Subcutaneous adipose tissue (tissue), 4 donors: ENCODE measurements around the gene DHRSX. TPM values are rescaled to one million over a fixed set of nuclear protein-coding genes. Genes with fewer than 3 reads are reported as not detected.

Source experiments
- CTCF ChIP-seq: fragments of 450-650 bp; IDR thresholded peaks from one replicate; pipeline ENCODE4 v1.5.1; 2016; ENCODE audit warnings: low read depth, mild to moderate bottlenecking, control low read depth, antibody characterized with exemption, moderate library complexity
- total RNA-seq, 4 donors: library from RNA; depleted of rRNA; stranded (reverse); fragments of >200 nt; gene quantifications; one replicate each; pipeline ENCODE4 v1.1.0, GENCODE V29; 2016

The DHRSX gene
- total RNA-seq, 4 donors from 2014 or later, result 17.0 to 34.2 (median 24.5) TPM

- no peak for TF ChIP-seq CTCF
Observed at GRCh38 chrX:2192584-2193272, 308.0 kb downstream of the DHRSX start.

DNA sequence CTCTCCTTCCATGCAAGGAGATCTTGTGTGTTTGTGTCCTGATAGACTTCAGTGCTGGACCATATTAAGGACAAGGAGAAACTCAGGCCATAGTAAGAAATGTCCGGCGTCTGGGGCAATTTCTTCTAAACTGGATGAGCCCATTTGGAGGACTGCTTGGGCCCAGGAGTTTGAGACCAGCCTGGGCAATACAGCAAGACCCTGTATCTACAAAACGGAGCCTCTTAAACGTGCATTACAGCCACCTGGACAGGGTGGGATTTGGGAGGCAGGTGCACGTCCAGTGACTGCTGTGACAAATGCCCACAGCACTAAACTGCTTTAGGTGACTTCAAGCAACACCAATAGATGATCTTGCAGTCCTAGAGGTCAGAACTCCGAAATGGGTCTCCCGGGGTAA lies 311.9 kb downstream of the DHRSX start:
- no peak for TF ChIP-seq CTCF

DNA sequence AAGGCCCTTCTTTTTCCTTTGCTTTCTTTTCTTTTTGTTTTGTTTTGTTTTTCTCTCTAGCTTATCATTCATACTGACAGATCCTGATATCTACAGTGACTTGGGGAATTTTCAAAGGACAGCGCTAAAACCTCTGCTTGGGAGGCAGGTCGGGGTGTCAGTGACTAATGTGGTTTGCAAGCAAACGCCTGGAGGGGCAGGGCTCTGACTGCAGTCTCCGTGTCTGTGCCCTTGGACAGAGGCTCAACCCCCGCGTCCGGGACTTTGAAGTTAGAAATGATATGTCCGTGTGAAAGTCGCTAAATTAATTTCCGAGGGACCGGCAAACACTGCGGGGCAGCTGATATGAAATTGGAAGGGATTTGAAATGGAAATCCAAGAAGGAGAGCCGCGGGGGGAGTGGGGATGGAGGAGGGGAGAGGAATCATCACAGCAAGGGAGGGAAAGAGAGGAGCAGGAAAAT lies 312.4 kb downstream of the DHRSX start:
- no peak for TF ChIP-seq CTCF

- no peak for TF ChIP-seq CTCF
Observed at GRCh38 chrX:2187352-2188115, 313.2 kb downstream of the DHRSX start.

GRCh38 chrX:2185341-2186082 lies 315.3 kb downstream of the DHRSX start:
- no peak for TF ChIP-seq CTCF

DNA sequence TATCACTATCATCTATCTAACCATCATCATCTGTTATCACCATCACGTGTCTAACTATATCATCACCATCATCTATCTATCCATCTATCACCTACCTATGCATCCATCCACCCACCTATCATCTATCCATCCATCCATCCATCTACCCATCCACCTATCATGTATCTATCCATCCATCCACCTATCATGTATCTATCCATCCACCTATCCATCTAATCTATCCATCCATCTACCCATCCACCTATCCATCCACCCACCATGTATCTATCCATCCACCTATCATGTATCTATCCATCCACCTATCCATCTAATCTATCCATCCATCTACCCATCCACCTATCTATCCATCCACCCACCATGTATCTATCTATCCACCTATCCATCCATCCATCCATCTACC lies 316.7 kb downstream of the DHRSX start:
- TF ChIP-seq CTCF, result no peak
